MG63 (cell line): Measurements from ENCODE around the gene ATF6B. TPM values are rescaled to one million over a fixed set of nuclear protein-coding genes. Genes with fewer than 3 reads are reported as not detected.
"Not testable (repeated sequence)": the region's sequence is repeated elsewhere in the genome, so short reads cannot be mapped to it uniquely, and the experiment has no call there.

Experiments used
- DNase-seq: peaks from one replicate; pipeline ENCODE4 v3.0.0-alpha.2; 2020
- H3K27me3 ChIP-seq: fragments of 250-450 bp; sonication (Bioruptor Pico); 2 replicates; pipeline ENCODE4 v1.5.1; 2020; ENCODE audit warnings: mild to moderate bottlenecking, moderate library complexity
- H3K36me3 ChIP-seq: fragments of 250-450 bp; sonication (Bioruptor Pico); 2 replicates; pipeline ENCODE4 v1.5.1; 2020; ENCODE audit warnings: mild to moderate bottlenecking, moderate library complexity
- H3K4me3 ChIP-seq: fragments of 250-450 bp; sonication (Bioruptor Pico); 2 replicates; pipeline ENCODE4 v1.5.1; 2020; ENCODE audit warnings: mild to moderate bottlenecking, moderate library complexity
- H3K9me3 ChIP-seq: fragments of 250-450 bp; sonication (Bioruptor Pico); 2 replicates; pipeline ENCODE4 v1.5.1; 2020; ENCODE audit warnings: mild to moderate bottlenecking, moderate library complexity
- total RNA-seq: library from RNA; depleted of rRNA; stranded (reverse); fragments of >200 nt; shearing (Covaris generic); gene quantifications from 2 replicates; pipeline ENCODE4 v1.2.3, GENCODE V29; 2014; ENCODE audit warnings: low replicate concordance

The ATF6B gene
- total RNA-seq, 1 experiment from 2014 or later: 7.5 TPM

- H3K36me3 ChIP-seq, H3K4me3 ChIP-seq, H3K27me3 ChIP-seq, H3K9me3 ChIP-seq: not testable (repeated sequence)
- peak; percentile 46 for DNase-seq
Measured at GRCh38 chr6:32100251-32100650, 27.8 kb downstream of the ATF6B start.

GRCh38 chr6:32097364-32097763, 30.7 kb downstream of the ATF6B start:
- Histone ChIP-seq H3K27me3 (no peaks in the 10 kb centered on the region), H3K4me3 (no peak overlapping the region), H3K9me3 (no peaks in the 10 kb centered on the region), H3K36me3 (no peaks in the 10 kb centered on the region)
- no peak for DNase-seq

DNA sequence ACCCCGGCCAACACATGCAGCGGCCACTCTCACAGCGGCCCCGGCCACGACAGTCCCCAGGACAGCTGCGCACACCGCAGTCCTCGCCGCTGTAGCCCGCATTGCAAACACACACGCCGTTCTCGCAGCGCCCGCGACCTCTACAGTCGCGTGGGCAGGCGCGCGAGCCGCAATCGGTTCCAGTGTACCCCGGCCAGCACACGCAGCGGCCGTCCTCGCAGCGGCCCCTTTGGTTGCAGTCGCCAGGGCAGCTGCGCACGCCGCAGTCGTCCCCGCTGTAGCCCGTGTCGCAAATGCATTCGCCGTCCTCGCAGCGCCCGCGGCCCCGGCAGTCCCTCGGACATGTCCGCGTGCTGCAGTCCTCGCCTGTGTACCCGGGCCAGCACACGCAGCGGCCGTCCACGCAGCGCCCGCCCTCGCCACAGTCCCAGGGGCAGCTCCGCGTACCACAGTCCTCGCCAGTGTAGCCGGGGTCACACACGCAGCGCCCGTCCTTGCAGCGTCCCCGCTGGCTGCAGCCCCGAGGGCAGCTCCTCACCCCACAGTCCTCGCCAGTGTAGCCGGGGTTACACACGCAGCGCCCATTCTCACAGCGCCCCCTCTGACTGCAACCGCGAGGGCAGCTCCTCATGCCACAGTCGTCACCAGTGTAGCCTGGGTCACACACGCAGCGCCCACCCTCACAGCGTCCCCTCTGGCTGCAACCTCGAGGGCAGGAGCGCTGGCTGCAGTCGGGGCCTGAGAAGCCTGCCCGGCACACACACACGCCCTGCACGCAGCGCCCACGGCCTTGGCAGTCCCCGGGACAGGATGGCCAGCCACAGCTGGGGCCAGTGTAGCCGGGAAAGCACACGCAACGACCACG, 31.4 kb downstream of the ATF6B start:
- no peaks in the 10 kb centered on the region for H3K9me3 ChIP-seq
- no peak overlapping the region for H3K4me3 ChIP-seq
- no peaks in the 10 kb centered on the region for H3K27me3 ChIP-seq
- no peak for DNase-seq
- no peaks in the 10 kb centered on the region for H3K36me3 ChIP-seq

DNA sequence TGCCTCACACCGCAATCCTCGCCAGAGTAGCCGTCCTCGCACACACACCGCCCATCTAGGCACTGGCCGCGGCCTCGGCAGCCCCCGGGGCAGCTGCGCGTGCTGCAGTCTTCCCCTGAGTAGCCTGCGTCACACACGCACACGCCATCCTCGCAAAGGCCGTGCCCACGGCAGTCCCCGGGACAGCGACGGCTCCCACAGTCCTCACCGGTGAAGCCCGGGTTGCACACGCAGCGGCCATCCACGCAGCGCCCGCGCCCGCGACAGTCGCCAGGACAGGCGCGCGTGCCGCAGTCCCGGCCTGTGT, 32.0 kb downstream of the ATF6B start:
- DNase-seq: no peak
- H3K9me3 ChIP-seq: no peaks in the 10 kb centered on the region
- H3K36me3 ChIP-seq: no peaks in the 10 kb centered on the region
- H3K27me3 ChIP-seq: no peaks in the 10 kb centered on the region
- no peak overlapping the region for H3K4me3 ChIP-seq

- Histone ChIP-seq H3K36me3 (no peaks in the 10 kb centered on the region), H3K27me3 (no peaks in the 10 kb centered on the region), H3K9me3 (no peaks in the 10 kb centered on the region), H3K4me3 (no peak overlapping the region)
- DNase-seq: no peak
Measured at GRCh38 chr6:32095338-32096086, 32.5 kb downstream of the ATF6B start.

GRCh38 chr6:32092760-32093497, 35.1 kb downstream of the ATF6B start:
- Histone ChIP-seq H3K36me3 (no peaks in the 10 kb centered on the region), H3K4me3 (no peak overlapping the region), H3K9me3 (no peaks in the 10 kb centered on the region), H3K27me3 (no peaks in the 10 kb centered on the region)
- DNase-seq: peak; percentile 92

- Histone ChIP-seq H3K4me3 (no peak overlapping the region), H3K9me3 (no peaks in the 10 kb centered on the region), H3K27me3 (no peaks in the 10 kb centered on the region), H3K36me3 (no peaks in the 10 kb centered on the region)
- no peak for DNase-seq
Measured at GRCh38 chr6:32089082-32089828, 38.8 kb downstream of the ATF6B start.

- Histone ChIP-seq H3K9me3 (no peaks in the 10 kb centered on the region), H3K36me3 (no peaks in the 10 kb centered on the region), H3K4me3 (no peak overlapping the region), H3K27me3 (no peaks in the 10 kb centered on the region)
- no peak for DNase-seq
Measured at GRCh38 chr6:32088487-32089049, 39.5 kb downstream of the ATF6B start.

GRCh38 chr6:32087574-32088486, 40.2 kb downstream of the ATF6B start:
- Histone ChIP-seq H3K27me3 (no peaks in the 10 kb centered on the region), H3K36me3 (no peaks in the 10 kb centered on the region), H3K4me3 (no peak overlapping the region), H3K9me3 (no peaks in the 10 kb centered on the region)
- DNase-seq: no peak

DNA sequence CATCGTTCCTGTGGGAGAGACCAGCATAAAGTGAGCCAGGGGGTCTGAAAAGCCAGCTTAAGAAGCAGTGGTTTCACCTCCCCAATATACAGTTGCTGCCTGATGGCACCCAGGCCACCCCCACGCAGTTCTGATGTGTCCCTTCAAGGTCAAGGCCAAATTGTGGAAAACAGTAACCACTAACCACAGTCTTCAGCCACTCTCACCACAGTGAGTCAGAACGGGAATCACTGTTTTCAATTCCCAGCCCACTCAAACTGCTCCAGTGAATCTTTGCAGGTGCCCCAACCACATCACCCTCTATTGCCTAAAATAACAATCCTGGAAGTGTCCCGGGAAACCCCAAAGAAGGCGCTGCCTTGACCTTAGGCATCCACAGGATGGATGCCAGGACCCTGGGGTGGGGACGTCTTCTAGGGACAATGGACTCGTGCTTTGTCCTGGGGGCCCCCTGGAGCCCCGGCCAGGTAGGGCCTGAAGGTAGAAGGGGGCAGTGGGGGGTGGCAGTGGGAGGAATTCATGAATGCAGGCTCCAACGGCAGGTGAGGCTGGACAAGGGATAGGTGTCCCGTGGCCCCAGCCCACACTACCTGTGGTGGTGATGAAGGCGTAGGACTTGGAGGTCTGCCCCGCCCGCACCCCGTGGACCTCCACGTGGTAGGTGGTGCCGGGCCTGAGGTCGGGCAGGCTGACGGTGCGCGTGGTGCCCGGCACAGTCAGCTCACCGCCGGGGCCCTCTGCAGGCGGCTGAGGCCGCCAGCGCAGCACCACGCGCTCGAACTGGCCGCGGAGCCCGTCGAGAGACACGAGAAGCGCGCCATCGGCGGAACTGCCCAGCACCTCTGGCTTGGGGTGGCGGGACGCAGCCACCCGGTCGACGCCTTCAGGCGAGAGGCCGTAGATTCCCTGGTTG, 41.1 kb downstream of the ATF6B start:
- Histone ChIP-seq H3K4me3 (no peak overlapping the region), H3K27me3 (no peaks in the 10 kb centered on the region), H3K9me3 (no peaks in the 10 kb centered on the region), H3K36me3 (no peaks in the 10 kb centered on the region)
- DNase-seq: peak; percentile 28

GRCh38 chr6:32085759-32086459, 42.1 kb downstream of the ATF6B start:
- no peaks in the 10 kb centered on the region for H3K36me3 ChIP-seq
- no peaks in the 10 kb centered on the region for H3K27me3 ChIP-seq
- H3K4me3 ChIP-seq: no peak overlapping the region
- no peaks in the 10 kb centered on the region for H3K9me3 ChIP-seq
- DNase-seq: no peak

DNA sequence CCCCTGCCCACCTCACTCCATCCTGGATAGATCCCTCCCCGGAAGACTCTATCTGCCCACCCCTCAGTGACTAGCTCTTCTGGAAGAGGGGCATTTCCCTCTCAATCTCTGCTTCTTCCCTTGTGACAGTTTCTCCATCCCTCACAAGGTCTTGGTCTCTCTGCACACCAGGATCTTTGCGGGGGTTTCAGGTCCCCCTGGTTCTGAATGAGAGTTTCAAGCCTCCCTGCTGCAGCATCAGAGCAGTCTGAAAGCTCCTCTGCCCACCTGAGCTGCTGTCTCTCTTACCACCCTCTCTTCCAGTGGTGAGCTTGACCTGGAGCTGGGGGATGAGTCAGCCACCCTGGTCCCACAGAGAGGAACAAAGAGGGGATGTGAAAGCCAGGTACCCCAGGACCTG, 43.3 kb downstream of the ATF6B start:
- DNase-seq: no peak
- H3K9me3 ChIP-seq: no peaks in the 10 kb centered on the region
- H3K36me3 ChIP-seq: no peaks in the 10 kb centered on the region
- H3K4me3 ChIP-seq: no peak overlapping the region
- no peaks in the 10 kb centered on the region for H3K27me3 ChIP-seq

DNA sequence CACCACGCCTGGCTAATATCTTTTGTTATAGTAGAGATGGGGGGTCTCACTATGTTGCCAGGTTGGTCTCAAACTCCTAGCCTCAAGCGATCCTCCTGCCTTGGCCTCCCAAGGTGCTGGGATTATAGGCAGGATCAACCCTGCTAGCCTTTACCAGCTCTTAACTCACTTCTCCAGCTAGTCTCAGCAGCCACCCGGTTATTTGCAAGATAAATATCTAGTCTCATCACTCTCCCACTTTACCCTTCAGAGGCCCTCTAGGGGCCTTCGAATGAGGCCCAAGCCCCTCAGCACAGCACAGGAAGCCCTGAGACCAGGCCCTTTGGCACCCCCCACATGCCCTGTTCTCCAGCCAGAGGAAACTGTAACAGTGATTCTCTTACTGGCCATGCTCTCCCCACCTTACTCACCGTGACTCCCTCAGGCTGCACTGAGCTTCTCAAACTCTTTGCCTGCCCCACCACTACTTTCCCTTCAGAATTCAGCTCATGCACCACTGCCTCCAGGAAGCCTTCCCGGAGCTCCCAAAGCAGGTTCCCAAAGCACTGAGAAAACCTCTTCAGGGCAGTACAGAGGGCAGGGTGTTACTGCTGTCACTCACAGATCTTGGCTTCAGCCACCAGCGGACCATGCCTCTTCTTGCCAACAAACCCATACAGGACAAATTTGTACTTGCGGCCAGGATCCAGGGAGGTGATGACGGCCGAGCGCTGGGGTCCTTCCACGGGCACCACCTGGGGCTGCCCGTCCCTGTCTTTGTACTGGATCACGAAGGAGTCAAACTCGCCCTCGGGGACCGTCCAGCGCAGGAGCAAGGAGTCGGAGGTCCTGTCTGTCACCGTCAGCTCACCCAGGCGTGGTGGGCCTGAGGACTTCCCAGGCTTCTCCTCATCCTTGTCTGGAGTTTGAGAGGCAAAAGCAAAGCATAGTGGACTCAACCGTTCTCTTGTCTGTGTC, 44.0 kb downstream of the ATF6B start:
- H3K36me3 ChIP-seq: no peaks in the 10 kb centered on the region
- no peak for DNase-seq
- H3K9me3 ChIP-seq: no peaks in the 10 kb centered on the region
- H3K4me3 ChIP-seq: no peak overlapping the region
- H3K27me3 ChIP-seq: no peaks in the 10 kb centered on the region
